NB4 (cell line): Measurements from ENCODE around the gene HRH2.

Experiments used
- MYC ChIP-seq: IDR thresholded peaks from 2 replicates; pipeline ENCODE4 v1.6.1; 2011; ENCODE audit warnings: low read depth, low read length
- POLR2A ChIP-seq: IDR thresholded peaks from 2 replicates; pipeline ENCODE4 v1.6.1; 2011; ENCODE audit warnings: mild to moderate bottlenecking; ENCODE audit not compliant: insufficient read length; ENCODE audit errors: extremely low read depth
- TF ChIP-seq, protein P1 (sequence below): IDR thresholded peaks from one replicate; pipeline ENCODE4 v1.5.1; 2012; ENCODE audit warnings: low read depth, low read length
- TF ChIP-seq, protein P2 (sequence below): IDR thresholded peaks from 2 replicates; pipeline ENCODE4 v1.6.1; 2011; ENCODE audit warnings: low read depth, low read length

DNA sequence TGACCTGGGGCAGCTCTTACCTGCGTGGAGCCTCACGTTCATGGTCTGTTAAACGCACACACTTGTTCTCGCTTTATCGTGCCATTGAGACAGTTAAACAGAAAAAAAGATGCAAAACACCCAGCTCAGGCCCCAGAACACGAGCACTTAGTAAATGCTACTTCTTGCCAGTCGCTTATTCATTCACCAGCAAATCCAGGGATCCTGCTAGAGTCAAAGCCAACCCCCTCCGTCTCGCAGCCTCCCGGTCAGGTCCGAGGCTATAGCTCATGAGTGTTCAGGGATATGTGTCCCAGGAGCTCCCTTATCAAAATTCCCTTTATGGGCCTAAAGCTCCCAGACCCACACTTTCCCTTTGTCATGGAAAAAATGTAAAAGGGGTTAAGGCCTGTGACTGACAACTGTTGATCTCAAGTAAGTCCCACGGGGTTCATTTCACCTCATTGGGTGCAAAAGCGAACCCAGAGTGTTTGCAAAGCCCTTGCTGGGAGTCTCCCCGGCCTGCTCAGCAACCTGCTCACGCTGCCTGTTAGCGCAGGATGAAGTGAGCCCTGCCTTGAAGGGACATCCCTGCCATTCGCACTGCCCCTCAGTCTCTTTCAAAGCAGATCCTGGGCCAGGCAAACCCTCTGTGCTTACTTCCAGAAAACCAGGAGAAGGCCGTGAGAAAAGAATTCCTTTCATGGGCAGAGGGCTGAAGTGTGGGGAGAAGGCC is 40.7 kb downstream of the HRH2 start:
- TF ChIP-seq, protein P1, sequence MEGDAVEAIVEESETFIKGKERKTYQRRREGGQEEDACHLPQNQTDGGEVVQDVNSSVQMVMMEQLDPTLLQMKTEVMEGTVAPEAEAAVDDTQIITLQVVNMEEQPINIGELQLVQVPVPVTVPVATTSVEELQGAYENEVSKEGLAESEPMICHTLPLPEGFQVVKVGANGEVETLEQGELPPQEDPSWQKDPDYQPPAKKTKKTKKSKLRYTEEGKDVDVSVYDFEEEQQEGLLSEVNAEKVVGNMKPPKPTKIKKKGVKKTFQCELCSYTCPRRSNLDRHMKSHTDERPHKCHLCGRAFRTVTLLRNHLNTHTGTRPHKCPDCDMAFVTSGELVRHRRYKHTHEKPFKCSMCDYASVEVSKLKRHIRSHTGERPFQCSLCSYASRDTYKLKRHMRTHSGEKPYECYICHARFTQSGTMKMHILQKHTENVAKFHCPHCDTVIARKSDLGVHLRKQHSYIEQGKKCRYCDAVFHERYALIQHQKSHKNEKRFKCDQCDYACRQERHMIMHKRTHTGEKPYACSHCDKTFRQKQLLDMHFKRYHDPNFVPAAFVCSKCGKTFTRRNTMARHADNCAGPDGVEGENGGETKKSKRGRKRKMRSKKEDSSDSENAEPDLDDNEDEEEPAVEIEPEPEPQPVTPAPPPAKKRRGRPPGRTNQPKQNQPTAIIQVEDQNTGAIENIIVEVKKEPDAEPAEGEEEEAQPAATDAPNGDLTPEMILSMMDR: no peak
- TF ChIP-seq POLR2A (no peak), MYC (no peak)
- TF ChIP-seq, protein P2, sequence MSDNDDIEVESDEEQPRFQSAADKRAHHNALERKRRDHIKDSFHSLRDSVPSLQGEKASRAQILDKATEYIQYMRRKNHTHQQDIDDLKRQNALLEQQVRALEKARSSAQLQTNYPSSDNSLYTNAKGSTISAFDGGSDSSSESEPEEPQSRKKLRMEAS: no peak
